ENCODE results near the gene MRPS22.

The MRPS22 gene

GRCh38 chr3:139317215-139317614 is 26.6 kb upstream of the MRPS22 start:
- TF ChIP-seq TAF1 (IDR thresholded peaks at IDR 0.05; ENCODE audit: borderline replicate concordance, insufficient read depth, low read length) (no peak), POLR2AphosphoS5 (IDR thresholded peaks at IDR 0.05; ENCODE audit: low read depth, low read length) (no peak), SIN3A (IDR thresholded peaks at IDR 0.05; ENCODE audit: borderline replicate concordance, insufficient read depth, low read length) (no peak), FOXP2 (optimal IDR thresholded peaks at IDR 0.05; ENCODE audit: borderline replicate concordance, extremely low read depth, extremely low read length, insufficient read depth) (no peak), REST (IDR thresholded peaks at IDR 0.05; ENCODE audit: insufficient read depth in 1 of 2, low read depth in 2 of 2, low read length in 2 of 2) (no peak)

- no peak for TF ChIP-seq POLR2AphosphoS5 (IDR thresholded peaks at IDR 0.05; ENCODE audit: low read depth, low read length)
- TF ChIP-seq REST (IDR thresholded peaks at IDR 0.05; ENCODE audit: insufficient read depth in 1 of 2, low read depth in 2 of 2, low read length in 2 of 2): no peak
- no peak for TF ChIP-seq TAF1 (IDR thresholded peaks at IDR 0.05; ENCODE audit: borderline replicate concordance, insufficient read depth, low read length)
- no peak for TF ChIP-seq FOXP2 (optimal IDR thresholded peaks at IDR 0.05; ENCODE audit: borderline replicate concordance, extremely low read depth, extremely low read length, insufficient read depth)
Measured at GRCh38 chr3:139317660-139318430, 26.0 kb upstream of the MRPS22 start.

GRCh38 chr3:139318431-139318816 is 25.4 kb upstream of the MRPS22 start:
- no peak for TF ChIP-seq POLR2AphosphoS5 (IDR thresholded peaks at IDR 0.05; ENCODE audit: low read depth, low read length)
- no peak for TF ChIP-seq FOXP2 (optimal IDR thresholded peaks at IDR 0.05; ENCODE audit: borderline replicate concordance, extremely low read depth, extremely low read length, insufficient read depth)
- TF ChIP-seq REST (IDR thresholded peaks at IDR 0.05; ENCODE audit: insufficient read depth in 1 of 2, low read depth in 2 of 2, low read length in 2 of 2): no peak
- TF ChIP-seq SIN3A (IDR thresholded peaks at IDR 0.05; ENCODE audit: borderline replicate concordance, insufficient read depth, low read length): no peak
- no peak for TF ChIP-seq TAF1 (IDR thresholded peaks at IDR 0.05; ENCODE audit: borderline replicate concordance, insufficient read depth, low read length)

GRCh38 chr3:139318826-139319225 is 25.0 kb upstream of the MRPS22 start:
- TF ChIP-seq TAF1 (IDR thresholded peaks at IDR 0.05; ENCODE audit: borderline replicate concordance, insufficient read depth, low read length) (no peak), REST (IDR thresholded peaks at IDR 0.05; ENCODE audit: insufficient read depth in 1 of 2, low read depth in 2 of 2, low read length in 2 of 2) (no peak), POLR2AphosphoS5 (IDR thresholded peaks at IDR 0.05; ENCODE audit: low read depth, low read length) (no peak), FOXP2 (optimal IDR thresholded peaks at IDR 0.05; ENCODE audit: borderline replicate concordance, extremely low read depth, extremely low read length, insufficient read depth) (no peak), SIN3A (IDR thresholded peaks at IDR 0.05; ENCODE audit: borderline replicate concordance, insufficient read depth, low read length) (no peak)
